ENCODE measurements around the gene KRT2. TPM values are rescaled to one million over a fixed set of nuclear protein-coding genes. Genes with fewer than 3 reads are reported as not detected.

The KRT2 gene
- total RNA-seq, 1 experiment from 2014 or later = not detected

DNA sequence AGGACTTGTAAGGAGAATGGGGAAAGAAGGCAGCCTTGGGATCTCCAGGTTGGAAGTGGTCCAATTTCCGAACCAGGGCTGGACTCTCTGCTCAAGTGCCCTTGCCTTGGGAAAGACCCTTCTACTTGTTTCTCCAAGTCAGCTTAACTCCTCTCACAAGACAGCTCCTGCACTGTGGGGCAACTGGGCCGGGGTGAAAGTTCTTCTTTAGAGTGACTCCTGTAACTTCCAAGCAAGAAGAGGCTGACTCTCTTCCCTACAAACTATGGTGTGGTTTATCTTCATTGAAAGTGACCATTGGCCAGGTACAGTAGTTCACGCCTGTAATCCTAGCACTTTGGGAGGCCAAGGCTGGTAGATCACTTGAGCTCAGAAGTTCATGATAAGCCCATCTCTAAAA, 14.5 kb upstream of the KRT2 start (continued):
- TF ChIP-seq ATF6 (CRISPR knock-in tag; IDR thresholded peaks at IDR 0.05) = no peak

DNA sequence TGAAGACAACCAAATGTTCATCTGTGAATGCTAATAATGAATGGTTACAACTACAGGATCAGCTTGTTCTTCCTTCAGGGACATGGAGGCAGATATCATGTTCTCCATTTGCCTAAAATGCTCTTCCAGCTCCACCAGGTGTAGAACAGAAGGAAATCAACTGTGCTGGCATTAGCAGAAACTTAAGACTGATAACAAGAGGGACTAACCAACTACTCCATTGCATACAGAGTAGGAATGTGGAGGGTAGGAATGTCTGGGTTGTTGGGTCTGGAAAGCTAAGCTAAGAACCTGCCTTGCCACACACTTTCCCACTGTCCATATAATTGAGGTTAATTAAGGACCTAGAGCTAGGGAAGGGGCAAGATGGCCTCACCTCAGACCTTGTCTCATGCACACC, 11.4 kb upstream of the KRT2 start:
- no peak overlapping the region for H3K4me3 Mint-ChIP-seq
- no peak for TF ChIP-seq AR (CRISPR knock-in tag; IDR thresholded peaks at IDR 0.05)
- TF ChIP-seq, protein P1, sequence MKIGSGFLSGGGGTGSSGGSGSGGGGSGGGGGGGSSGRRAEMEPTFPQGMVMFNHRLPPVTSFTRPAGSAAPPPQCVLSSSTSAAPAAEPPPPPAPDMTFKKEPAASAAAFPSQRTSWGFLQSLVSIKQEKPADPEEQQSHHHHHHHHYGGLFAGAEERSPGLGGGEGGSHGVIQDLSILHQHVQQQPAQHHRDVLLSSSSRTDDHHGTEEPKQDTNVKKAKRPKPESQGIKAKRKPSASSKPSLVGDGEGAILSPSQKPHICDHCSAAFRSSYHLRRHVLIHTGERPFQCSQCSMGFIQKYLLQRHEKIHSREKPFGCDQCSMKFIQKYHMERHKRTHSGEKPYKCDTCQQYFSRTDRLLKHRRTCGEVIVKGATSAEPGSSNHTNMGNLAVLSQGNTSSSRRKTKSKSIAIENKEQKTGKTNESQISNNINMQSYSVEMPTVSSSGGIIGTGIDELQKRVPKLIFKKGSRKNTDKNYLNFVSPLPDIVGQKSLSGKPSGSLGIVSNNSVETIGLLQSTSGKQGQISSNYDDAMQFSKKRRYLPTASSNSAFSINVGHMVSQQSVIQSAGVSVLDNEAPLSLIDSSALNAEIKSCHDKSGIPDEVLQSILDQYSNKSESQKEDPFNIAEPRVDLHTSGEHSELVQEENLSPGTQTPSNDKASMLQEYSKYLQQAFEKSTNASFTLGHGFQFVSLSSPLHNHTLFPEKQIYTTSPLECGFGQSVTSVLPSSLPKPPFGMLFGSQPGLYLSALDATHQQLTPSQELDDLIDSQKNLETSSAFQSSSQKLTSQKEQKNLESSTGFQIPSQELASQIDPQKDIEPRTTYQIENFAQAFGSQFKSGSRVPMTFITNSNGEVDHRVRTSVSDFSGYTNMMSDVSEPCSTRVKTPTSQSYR (CRISPR knock-in tag; IDR thresholded peaks at IDR 0.05) = no peak
- TF ChIP-seq, protein P2, sequence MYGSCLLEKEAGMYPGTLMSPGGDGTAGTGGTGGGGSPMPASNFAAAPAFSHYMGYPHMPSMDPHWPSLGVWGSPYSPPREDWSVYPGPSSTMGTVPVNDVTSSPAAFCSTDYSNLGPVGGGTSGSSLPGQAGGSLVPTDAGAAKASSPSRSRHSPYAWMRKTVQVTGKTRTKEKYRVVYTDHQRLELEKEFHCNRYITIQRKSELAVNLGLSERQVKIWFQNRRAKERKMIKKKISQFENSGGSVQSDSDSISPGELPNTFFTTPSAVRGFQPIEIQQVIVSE (CRISPR knock-in tag; IDR thresholded peaks at IDR 0.05; ENCODE audit: borderline replicate concordance) = no peak
- POLR2A ChIA-PET = no interaction called here
- ATAC-seq (no peak), DNase-seq (ENCODE audit: low spot score) (no peak)
- CTCF ChIA-PET = interaction anchor here (0.9 kb wide), 1 partner anchor 207 kb away, joined by 3 read pairs; no protein-coding TSS in a partner anchor
- H3K4me1 Mint-ChIP-seq = no peaks in the 10 kb centered on the region
- H3K36me3 Mint-ChIP-seq = no peaks in the 10 kb centered on the region
- H3K9me3 Mint-ChIP-seq = no peaks in the 10 kb centered on the region
- no peak overlapping the region for H3K27ac Mint-ChIP-seq
- no peaks in the 10 kb centered on the region for H3K27me3 Mint-ChIP-seq (ENCODE audit: low read depth)

DNA sequence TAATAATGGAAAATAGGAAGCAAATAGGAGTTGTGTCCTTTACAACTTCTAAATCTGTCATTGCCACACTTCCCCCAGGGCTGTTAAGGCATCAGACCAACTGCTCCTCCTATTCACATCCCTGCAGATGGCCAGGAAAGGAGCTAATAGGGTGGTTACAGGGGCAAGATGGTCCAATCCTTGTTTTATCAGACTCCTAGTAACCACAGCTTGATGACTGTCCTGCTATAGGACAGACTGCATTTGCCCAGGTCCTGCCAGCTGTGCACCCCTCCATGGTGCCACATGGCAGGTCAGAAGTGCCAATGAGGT, 10.9 kb upstream of the KRT2 start:
- ChIA-PET POLR2A (no interaction called here), CTCF (interaction anchor here (0.7 to 1.0 kb wide), 3 partner anchors 28 to 208 kb away, joined by 3 to 5 read pairs (median 3); no protein-coding TSS in a partner anchor)
- H3K36me3 Mint-ChIP-seq = no peaks in the 10 kb centered on the region
- no peak for DNase-seq (ENCODE audit: low spot score)
- H3K27ac Mint-ChIP-seq = no peak overlapping the region
- H3K4me1 Mint-ChIP-seq = no peaks in the 10 kb centered on the region
- H3K27me3 Mint-ChIP-seq (ENCODE audit: low read depth) = no peaks in the 10 kb centered on the region
- no peak overlapping the region for H3K4me3 Mint-ChIP-seq
- ATAC-seq = no peak
- H3K9me3 Mint-ChIP-seq = no peaks in the 10 kb centered on the region
- no peak for TF ChIP-seq E2F1 (CRISPR knock-in tag; IDR thresholded peaks at IDR 0.05)
- TF ChIP-seq, protein P3, sequence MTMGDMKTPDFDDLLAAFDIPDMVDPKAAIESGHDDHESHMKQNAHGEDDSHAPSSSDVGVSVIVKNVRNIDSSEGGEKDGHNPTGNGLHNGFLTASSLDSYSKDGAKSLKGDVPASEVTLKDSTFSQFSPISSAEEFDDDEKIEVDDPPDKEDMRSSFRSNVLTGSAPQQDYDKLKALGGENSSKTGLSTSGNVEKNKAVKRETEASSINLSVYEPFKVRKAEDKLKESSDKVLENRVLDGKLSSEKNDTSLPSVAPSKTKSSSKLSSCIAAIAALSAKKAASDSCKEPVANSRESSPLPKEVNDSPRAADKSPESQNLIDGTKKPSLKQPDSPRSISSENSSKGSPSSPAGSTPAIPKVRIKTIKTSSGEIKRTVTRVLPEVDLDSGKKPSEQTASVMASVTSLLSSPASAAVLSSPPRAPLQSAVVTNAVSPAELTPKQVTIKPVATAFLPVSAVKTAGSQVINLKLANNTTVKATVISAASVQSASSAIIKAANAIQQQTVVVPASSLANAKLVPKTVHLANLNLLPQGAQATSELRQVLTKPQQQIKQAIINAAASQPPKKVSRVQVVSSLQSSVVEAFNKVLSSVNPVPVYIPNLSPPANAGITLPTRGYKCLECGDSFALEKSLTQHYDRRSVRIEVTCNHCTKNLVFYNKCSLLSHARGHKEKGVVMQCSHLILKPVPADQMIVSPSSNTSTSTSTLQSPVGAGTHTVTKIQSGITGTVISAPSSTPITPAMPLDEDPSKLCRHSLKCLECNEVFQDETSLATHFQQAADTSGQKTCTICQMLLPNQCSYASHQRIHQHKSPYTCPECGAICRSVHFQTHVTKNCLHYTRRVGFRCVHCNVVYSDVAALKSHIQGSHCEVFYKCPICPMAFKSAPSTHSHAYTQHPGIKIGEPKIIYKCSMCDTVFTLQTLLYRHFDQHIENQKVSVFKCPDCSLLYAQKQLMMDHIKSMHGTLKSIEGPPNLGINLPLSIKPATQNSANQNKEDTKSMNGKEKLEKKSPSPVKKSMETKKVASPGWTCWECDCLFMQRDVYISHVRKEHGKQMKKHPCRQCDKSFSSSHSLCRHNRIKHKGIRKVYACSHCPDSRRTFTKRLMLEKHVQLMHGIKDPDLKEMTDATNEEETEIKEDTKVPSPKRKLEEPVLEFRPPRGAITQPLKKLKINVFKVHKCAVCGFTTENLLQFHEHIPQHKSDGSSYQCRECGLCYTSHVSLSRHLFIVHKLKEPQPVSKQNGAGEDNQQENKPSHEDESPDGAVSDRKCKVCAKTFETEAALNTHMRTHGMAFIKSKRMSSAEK (CRISPR knock-in tag; IDR thresholded peaks at IDR 0.05; ENCODE audit: borderline replicate concordance) = no peak
- TF ChIP-seq FOXJ3 (CRISPR knock-in tag; IDR thresholded peaks at IDR 0.05; ENCODE audit: borderline replicate concordance) = no peak
- no peak for TF ChIP-seq GABPB1 (CRISPR knock-in tag; IDR thresholded peaks at IDR 0.05)
- TF ChIP-seq NR3C1 (CRISPR knock-in tag; conservative IDR thresholded peaks at IDR 0.05; ENCODE audit: low read depth) = no peak
- TF ChIP-seq CTCF (IDR thresholded peaks at IDR 0.05) = no peak
- TF ChIP-seq ATF1 (CRISPR knock-in tag; IDR thresholded peaks at IDR 0.05) = no peak
- no peak for TF ChIP-seq ZNF423 (CRISPR knock-in tag; IDR thresholded peaks at IDR 0.05)
- TF ChIP-seq, protein P4, sequence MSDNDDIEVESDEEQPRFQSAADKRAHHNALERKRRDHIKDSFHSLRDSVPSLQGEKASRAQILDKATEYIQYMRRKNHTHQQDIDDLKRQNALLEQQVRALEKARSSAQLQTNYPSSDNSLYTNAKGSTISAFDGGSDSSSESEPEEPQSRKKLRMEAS (CRISPR knock-in tag; IDR thresholded peaks at IDR 0.05) = no peak
- no peak for TF ChIP-seq EMX1 (CRISPR knock-in tag; IDR thresholded peaks at IDR 0.05)
- no peak for TF ChIP-seq ESRRA (CRISPR knock-in tag; IDR thresholded peaks at IDR 0.05; ENCODE audit: borderline replicate concordance)
